Central memory CD8-positive, alpha-beta T cell (primary cell): ENCODE data around the gene CDS2.

ENCODE experiments used
- ATAC-seq: fragments of 150-1000 bp; cut with Tn5 transposase; replicated peaks from 2 replicates; pipeline ENCODE4 v1.10.0; 2022; ENCODE audit warnings: mild to moderate bottlenecking, moderate FRiP score, moderate number of reproducible peaks; ENCODE audit not compliant: poor library complexity, severe bottlenecking; ENCODE audit errors: extremely low read depth
- DNase-seq, 2 donors: peaks; one replicate each; pipeline ENCODE4 v3.0.0; 2021; ENCODE audit warnings: low spot score in 2 of 2
- H3K27ac Mint-ChIP-seq: one replicate; pipeline ENCODE4 v1.8.0; 2022; ENCODE audit warnings: low read depth, mild to moderate bottlenecking, moderate library complexity, mixed read lengths
- H3K27me3 Mint-ChIP-seq: one replicate; pipeline ENCODE4 v1.8.0; 2022; ENCODE audit warnings: mixed read lengths
- H3K36me3 Mint-ChIP-seq: one replicate; pipeline ENCODE4 v1.8.0; 2022; ENCODE audit warnings: mild to moderate bottlenecking, moderate library complexity, mixed read lengths; ENCODE audit not compliant: insufficient read depth
- H3K4me1 Mint-ChIP-seq: one replicate; pipeline ENCODE4 v1.8.0; 2022; ENCODE audit warnings: mixed read lengths
- H3K4me3 Mint-ChIP-seq: one replicate; pipeline ENCODE4 v1.8.0; 2022; ENCODE audit warnings: mild to moderate bottlenecking, moderate library complexity, mixed read lengths
- H3K9me3 Mint-ChIP-seq: one replicate; pipeline ENCODE4 v1.8.0; 2022; ENCODE audit warnings: mixed read lengths

CDS2 gene

DNA sequence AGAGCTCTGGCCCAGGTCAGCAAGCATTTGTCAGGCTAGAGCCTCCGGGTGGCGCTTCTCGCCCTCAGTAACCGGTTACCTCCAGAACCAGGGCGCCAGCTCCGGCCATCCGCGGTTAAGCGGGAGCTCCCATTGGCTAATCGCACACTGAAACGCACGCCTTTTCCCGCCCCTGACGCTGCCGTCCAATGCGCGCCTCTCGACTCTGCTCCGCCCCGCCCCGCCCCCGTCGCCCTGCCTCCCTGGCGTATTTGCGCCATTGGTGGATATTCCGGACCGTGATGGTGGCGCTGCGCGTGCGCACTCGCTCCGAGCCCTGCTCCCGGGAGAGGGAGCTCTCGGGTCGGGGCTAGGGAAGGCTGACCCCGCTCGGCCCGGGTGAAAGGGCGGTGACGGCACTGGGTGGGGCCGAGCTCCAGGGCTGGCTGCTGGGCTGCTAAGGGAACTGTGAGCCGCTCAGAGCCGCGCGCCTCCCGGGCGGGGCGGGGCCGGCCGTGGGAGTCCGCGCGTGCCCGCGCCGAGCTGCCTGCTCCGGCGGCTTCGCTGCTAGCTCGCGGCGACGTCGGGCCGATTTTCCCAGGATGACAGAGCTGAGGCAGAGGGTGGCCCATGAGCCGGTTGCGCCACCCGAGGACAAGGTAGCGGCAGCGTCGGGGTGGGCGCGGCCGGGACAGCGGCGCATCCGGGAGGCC, at the start of gene CDS2:
Gene CDS2 (plus strand): TSS at position 497 of the 692 bp plus-strand sequence. CDS start 85 bp downstream, at position 582.
- peak; percentile 86 for ATAC-seq

DNA sequence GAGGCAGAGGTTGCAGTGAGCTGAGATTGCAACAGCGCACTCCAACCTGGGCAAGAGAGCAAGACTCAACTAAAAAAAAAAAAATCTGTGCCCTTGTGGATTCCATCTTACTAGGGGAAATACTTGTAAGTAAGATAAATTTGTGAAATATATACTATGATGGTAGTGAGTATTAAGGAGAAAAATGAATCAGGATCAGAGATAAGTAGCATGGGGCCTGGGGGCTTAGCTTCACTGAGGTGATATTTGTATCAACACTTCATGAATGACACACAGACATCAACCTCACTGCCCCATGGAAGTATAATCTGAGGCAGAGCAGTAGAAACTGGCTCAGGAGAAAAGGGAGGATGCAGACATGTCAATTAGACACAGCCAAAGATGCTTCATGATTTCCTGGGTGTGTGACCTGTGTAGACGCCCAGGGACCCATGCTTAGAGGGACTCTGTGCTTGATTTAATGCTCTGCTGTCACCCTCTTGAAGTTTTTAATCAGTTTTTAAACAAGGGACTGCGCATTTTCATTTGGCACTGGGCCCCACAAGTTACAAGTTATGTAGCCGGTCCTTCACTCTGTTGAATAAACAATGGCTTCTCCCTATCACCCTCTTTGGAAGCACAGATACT, 48.9 kb upstream of the CDS2 start:
- Mint-ChIP-seq H3K27me3 (no peaks in the 10 kb centered on the region), H3K4me3 (peak overlapping the region; percentile 73), H3K9me3 (no peaks in the 10 kb centered on the region), H3K36me3 (peaks cover 6% of the 10 kb centered on the region), H3K4me1 (peaks cover 21% of the 10 kb centered on the region), H3K27ac (peak overlapping the region; percentile 94)
- DNase-seq (no peak), ATAC-seq (peak; percentile 50)

More for the DNA sequence above, at the start of gene CDS2:
- H3K36me3 Mint-ChIP-seq = peaks cover 22% of the 10 kb centered on the region
- H3K27me3 Mint-ChIP-seq = no peaks in the 10 kb centered on the region
- peaks cover 32% of the 10 kb centered on the region for H3K4me1 Mint-ChIP-seq
- peak within 1 kb of the TSS; percentile 83 for H3K4me3 Mint-ChIP-seq
- no peaks in the 10 kb centered on the region for H3K9me3 Mint-ChIP-seq
- DNase-seq = peak; percentile 98 to 99
- peak within 1 kb of the TSS; percentile 83 for H3K27ac Mint-ChIP-seq

DNA sequence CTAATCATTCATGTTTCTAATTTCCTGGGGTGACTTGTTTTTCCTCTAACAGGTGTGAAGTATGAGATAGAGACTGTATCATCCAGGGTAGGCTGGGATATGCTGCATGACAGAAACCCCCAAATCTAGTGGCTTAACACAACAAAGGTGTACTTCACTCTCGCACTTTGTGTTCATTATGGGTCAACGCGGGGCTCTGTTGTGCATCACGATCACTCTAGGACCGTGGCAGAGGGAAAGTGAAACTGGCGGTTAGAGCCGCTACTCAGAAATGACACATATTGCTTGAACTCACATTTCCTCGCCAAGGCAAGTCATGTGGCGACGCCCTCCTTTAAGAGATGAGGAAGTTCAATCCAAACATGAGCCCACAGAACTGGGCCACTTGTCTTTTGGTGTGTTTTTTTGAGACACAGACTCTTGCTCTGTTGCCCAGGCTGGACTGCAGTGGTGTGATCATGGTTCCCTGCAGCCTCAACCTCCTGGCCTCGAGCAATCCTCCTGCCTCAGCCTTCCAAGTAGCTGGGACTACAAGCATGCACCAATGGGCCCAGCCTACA, 48.3 kb upstream of the CDS2 start:
- Mint-ChIP-seq H3K27ac (peak overlapping the region; percentile 94), H3K36me3 (peaks cover 6% of the 10 kb centered on the region), H3K4me1 (peaks cover 21% of the 10 kb centered on the region), H3K9me3 (no peaks in the 10 kb centered on the region), H3K4me3 (peak overlapping the region; percentile 73), H3K27me3 (no peaks in the 10 kb centered on the region)
- peak; percentile 47 to 79 for DNase-seq
- peak; percentile 97 for ATAC-seq

DNA sequence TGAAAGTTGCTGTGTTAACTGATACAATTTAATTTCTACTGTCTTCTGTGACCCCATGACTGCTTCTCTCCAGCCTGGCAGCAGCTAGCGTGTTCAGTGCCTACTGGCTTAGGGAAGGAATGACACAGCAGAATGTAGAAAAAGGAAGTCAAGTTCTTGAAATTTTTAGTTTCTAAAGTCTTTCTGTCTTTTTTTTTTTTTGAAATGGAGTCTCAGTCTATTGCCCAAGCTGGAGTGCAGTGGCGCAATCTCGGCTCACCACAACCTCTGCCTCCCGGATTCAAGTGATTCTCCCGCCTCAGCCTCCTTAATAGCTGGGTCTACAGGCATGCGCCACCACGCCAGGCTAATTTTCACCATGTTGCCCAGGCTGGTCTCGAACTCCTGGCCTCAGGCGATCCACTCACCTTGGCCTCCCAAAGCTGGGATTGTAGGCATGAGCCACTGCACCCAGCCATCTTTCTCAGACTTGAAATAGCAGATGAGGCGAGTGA, 46.4 kb upstream of the CDS2 start:
- Mint-ChIP-seq H3K4me1 (peaks cover 21% of the 10 kb centered on the region), H3K4me3 (no peak overlapping the region), H3K27me3 (no peaks in the 10 kb centered on the region), H3K36me3 (peaks cover 6% of the 10 kb centered on the region), H3K9me3 (no peaks in the 10 kb centered on the region), H3K27ac (peak overlapping the region; percentile 94)
- DNase-seq (no peak), ATAC-seq (no peak)

DNA sequence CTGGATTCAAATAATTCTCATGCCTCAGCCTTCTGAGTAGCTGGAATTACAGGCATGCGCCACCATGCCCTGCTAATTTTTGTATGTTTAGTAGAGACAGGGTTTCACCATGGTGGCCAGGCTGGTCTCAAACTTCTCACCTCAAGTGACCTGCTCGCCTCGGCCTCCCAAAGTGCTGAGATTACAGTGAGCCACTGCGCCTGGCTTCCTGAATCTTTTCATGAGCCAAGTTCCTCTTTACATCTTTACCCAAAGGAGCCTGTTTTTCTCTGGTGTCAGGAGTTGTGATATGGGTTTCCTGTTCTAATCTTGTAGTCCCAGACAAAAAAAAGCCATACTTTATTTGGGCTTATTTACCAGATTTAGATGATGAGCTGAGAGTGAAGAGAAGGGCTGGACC, 41.4 kb upstream of the CDS2 start:
- ATAC-seq (no peak), DNase-seq (no peak)
- no peak overlapping the region for H3K4me3 Mint-ChIP-seq

DNA sequence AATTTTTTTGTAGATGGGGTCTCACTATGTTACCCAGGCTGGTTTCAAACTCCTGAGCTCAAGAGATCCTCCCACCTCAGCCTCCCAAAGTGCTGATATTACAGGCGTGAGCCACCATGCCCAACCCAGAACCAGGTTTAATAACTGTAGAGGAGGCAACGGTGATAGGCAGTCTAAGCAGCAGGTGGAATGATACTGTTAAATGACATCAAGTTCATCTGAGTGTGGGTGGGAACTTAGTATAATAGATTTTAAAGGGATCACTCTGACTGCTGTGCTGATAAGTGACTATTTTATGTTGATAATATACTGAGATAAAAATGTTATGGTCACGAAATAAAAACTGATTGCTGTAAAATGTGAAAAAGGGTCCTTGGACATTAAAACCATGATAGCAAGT, 38.1 kb upstream of the CDS2 start:
- Mint-ChIP-seq H3K4me1 (peaks cover 18% of the 10 kb centered on the region), H3K4me3 (no peak overlapping the region), H3K36me3 (peaks cover 4% of the 10 kb centered on the region), H3K9me3 (no peaks in the 10 kb centered on the region), H3K27ac (peak overlapping the region; percentile 81), H3K27me3 (no peaks in the 10 kb centered on the region)
- DNase-seq = no peak
- ATAC-seq = no peak

More for the DNA sequence above, 41.4 kb upstream of the CDS2 start:
- peaks cover 5% of the 10 kb centered on the region for H3K36me3 Mint-ChIP-seq
- peaks cover 14% of the 10 kb centered on the region for H3K4me1 Mint-ChIP-seq
- peak overlapping the region; percentile 70 for H3K27ac Mint-ChIP-seq
- H3K27me3 Mint-ChIP-seq = no peaks in the 10 kb centered on the region
- H3K9me3 Mint-ChIP-seq = no peaks in the 10 kb centered on the region

DNA sequence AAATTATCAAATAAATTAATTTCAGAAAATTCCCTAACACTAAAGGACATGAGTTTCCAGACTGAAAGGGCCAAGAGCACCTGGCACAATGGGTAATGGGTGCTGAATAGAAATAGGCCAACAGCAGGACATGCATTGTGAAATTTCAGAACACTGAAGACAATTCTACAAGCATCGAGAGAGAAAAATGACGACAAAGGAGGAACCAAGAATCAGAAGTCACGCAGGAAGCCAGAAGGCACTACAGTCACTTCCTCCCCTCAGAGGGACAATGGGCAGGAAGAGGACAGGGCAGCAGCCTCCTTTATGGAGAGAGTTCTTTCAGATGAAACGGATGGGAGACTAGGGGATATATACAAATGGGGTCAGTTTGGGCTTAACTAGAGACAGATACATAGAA, 36.6 kb upstream of the CDS2 start:
- H3K27ac Mint-ChIP-seq = peak overlapping the region; percentile 81

DNA sequence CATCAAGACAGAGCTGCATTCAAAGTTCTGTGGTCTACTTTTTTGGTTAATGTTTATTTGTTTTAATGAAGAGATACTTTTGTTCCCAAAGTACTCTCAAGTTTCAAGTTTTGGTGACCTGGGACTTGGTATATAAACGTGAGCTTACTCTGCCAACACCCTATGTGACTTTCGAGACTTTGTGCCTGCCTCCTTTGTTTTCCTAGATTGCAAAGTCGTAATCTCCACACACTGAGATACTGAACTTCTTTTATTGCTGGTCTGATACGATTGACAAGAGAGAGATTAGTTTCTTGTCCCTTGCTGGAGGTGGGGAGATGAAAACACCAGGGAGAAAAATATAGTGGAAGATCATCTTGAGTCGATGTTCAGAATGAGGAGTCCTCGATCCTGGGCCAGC, 34.9 kb upstream of the CDS2 start:
- ATAC-seq = no peak
- Mint-ChIP-seq H3K27ac (no peak overlapping the region), H3K4me1 (peaks cover 18% of the 10 kb centered on the region)

More for the DNA sequence above, 36.6 kb upstream of the CDS2 start:
- H3K4me3 Mint-ChIP-seq = no peak overlapping the region
- no peaks in the 10 kb centered on the region for H3K27me3 Mint-ChIP-seq
- H3K9me3 Mint-ChIP-seq = no peaks in the 10 kb centered on the region
- peaks cover 18% of the 10 kb centered on the region for H3K4me1 Mint-ChIP-seq
- DNase-seq (no peak), ATAC-seq (no peak)
- H3K36me3 Mint-ChIP-seq = peaks cover 4% of the 10 kb centered on the region

DNA sequence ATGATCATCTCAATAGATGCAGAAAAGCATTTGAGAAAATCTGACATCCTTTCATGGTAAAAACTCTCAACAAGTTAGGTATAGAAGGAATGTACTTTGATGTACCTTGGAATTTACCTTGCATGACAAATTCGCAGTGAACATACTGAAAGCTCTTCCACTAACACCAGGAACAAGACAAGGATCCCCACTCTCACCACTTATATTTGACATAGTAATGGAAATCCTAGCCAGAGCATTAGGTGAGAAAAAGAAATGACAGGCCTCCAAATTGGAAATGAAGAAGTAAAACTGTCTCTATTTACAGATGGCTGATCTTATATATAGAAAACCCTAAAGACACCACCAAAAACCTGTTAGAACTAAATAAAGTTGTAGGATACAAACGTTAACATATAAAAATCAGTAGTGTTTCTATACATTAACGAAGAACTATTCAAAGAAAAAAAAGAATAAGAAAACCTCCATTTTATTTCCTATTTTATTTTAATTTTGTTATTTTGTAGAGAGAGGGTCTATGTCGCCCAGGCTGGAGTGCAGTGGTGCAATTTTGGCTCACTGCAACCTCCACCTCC, 34.0 kb upstream of the CDS2 start:
- Mint-ChIP-seq H3K9me3 (no peaks in the 10 kb centered on the region), H3K27ac (no peak overlapping the region)
- ATAC-seq = no peak

More for the DNA sequence above, 34.9 kb upstream of the CDS2 start:
- peaks cover 4% of the 10 kb centered on the region for H3K36me3 Mint-ChIP-seq
- no peak overlapping the region for H3K4me3 Mint-ChIP-seq
- H3K27me3 Mint-ChIP-seq = no peaks in the 10 kb centered on the region
- H3K9me3 Mint-ChIP-seq = no peaks in the 10 kb centered on the region
- no peak for DNase-seq

DNA sequence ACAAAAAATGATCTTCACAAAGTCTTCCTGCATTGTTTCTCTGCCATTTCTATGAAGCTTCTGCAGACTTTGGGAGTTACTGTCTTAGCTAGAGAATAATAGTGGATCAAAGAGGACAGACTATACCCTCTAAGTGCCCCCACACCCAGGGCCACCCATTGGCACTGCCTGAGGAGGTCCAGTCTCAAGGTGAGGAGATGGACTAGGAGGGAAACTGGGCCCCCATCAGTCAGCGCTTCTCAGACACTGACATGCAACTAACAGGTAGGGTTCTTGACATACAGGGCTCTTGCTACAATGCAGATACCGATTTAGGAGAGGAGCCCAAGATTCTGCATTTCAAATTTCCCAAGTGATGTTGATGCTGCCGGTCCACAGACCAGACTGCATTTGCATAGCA, 31.4 kb upstream of the CDS2 start:
- peaks cover 17% of the 10 kb centered on the region for H3K36me3 Mint-ChIP-seq
- DNase-seq = no peak
- no peak overlapping the region for H3K27ac Mint-ChIP-seq
- H3K4me1 Mint-ChIP-seq = peaks cover 4% of the 10 kb centered on the region
- ATAC-seq = no peak
- no peaks in the 10 kb centered on the region for H3K9me3 Mint-ChIP-seq
- no peak overlapping the region for H3K4me3 Mint-ChIP-seq
- no peaks in the 10 kb centered on the region for H3K27me3 Mint-ChIP-seq

More for the DNA sequence above, 34.0 kb upstream of the CDS2 start:
- no peaks in the 10 kb centered on the region for H3K27me3 Mint-ChIP-seq
- peaks cover 18% of the 10 kb centered on the region for H3K4me1 Mint-ChIP-seq
- peaks cover 6% of the 10 kb centered on the region for H3K36me3 Mint-ChIP-seq
- no peak overlapping the region for H3K4me3 Mint-ChIP-seq
- no peak for DNase-seq

DNA sequence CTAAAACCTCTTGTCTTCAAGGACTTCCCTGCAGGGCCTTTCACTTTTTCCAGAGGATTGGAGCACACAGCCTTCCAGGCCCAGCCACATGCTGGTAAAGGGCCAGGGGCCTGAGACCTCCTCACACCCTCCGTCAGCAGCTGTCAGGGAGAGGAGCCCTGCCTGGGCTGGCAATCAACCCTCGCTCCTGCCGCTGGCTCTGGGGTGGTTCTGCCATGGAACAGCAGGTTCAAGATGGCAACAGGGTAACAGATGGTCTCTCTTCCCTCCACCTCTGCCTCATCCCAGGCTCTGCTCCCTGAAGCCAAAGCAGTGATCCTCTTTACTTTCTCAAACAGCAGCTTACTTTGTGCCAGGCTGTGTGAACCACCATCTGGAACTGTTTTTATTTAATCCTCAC, 30.9 kb upstream of the CDS2 start:
- ATAC-seq (no peak), DNase-seq (no peak)
- Mint-ChIP-seq H3K36me3 (peaks cover 22% of the 10 kb centered on the region), H3K27me3 (no peaks in the 10 kb centered on the region), H3K9me3 (no peaks in the 10 kb centered on the region), H3K4me1 (peaks cover 6% of the 10 kb centered on the region), H3K27ac (no peak overlapping the region), H3K4me3 (no peak overlapping the region)

DNA sequence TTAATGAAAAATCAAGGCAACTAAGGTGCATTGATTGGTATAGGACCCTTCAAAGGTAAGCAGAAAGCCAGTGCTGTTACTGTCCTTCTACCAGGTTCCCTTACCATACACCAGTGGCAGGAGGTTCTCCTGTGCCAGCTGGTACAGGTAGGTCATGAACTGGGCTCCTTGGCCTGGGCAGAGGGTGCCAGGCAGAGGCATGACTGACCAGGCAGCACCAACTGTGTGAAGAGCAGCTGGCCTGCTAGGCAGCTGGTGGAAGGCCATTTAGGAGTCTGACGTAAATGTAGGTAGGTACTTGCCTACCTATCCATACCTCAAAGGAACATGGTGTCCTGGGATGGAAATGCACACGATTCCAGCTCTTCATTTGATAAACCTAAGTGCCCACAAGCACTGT, 30.3 kb upstream of the CDS2 start:
- Mint-ChIP-seq H3K36me3 (peaks cover 23% of the 10 kb centered on the region), H3K4me3 (no peak overlapping the region), H3K9me3 (no peaks in the 10 kb centered on the region), H3K4me1 (peaks cover 11% of the 10 kb centered on the region), H3K27me3 (no peaks in the 10 kb centered on the region), H3K27ac (no peak overlapping the region)
- DNase-seq (no peak), ATAC-seq (no peak)
